NCI-H2107 treated with DMSO at 0.1 percent for 48 hours (cell line): ENCODE data around the gene FBXW10.
"Not testable (repeated sequence)": the region's sequence is repeated elsewhere in the genome, so short reads cannot be mapped to it uniquely, and the experiment has no call there.

Experiments used
- DNase-seq: peaks from one replicate; lab custom pipeline; 2025; ENCODE audit not compliant: unreplicated experiment; lab: John Stamatoyannopoulos, UW

Gene FBXW10

GRCh38 chr17:18743699-18744421 is at the start of gene FBXW10:
Gene FBXW10 (plus strand): TSS chr17:18744054. CDS start chr17:18744245, 191 bp downstream.
- not testable (repeated sequence) for DNase-seq

- not testable (repeated sequence) for DNase-seq
Observed at GRCh38 chr17:18695143-18695542, 48.7 kb upstream of the FBXW10 start.

DNA sequence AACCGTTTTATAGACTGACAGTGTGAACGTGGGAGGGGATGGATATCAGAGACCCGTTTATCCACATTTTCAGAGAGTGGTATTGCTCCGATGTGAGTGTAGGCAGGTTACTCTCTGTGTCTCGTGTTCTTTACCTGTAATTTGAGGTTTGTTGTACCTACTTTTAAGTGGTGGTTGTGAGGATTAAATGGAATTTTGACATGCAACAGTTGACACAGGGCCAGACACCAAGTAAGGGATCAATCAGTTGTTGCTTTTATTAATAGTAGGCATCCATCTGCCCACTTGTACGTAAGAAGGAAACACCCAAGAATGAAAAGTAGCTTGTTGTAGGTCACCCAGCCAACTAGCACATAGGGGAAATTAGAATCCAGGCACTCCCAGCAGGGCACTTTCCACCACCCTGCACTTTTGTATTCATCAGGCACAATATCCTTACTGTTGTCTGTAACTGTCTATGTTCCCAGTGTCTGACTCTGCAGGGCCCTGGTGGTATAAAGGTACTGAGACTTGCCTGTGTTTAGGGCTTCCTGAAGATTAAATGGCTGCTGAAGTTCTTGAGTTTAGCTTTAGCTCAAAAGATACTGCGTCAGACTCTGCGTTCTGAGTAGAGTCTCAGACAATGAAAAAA is 45.3 kb upstream of the FBXW10 start:
- DNase-seq, result not testable (repeated sequence)

DNA sequence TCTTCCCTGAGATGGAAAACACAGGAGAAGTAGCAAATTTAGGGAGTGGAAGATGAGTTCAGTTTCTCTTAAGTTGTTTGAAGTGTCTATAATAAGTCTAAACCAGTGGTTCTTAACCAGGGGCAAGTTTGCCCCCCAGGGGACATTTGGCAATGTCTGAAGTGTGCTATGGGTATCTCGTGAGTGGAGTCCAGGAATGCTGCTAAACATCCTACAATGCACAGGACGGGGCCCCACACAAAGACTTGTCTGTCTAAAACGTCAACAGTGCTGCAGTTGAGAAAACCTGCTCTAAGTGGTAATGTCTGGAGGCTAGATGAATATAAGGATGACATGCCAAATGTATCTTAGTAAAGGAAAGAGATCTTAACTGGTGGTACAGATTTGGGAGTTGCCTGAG is 37.9 kb upstream of the FBXW10 start:
- DNase-seq, result not testable (repeated sequence)

- DNase-seq, result not testable (repeated sequence)
Observed at GRCh38 chr17:18708215-18708614, 35.6 kb upstream of the FBXW10 start.

DNA sequence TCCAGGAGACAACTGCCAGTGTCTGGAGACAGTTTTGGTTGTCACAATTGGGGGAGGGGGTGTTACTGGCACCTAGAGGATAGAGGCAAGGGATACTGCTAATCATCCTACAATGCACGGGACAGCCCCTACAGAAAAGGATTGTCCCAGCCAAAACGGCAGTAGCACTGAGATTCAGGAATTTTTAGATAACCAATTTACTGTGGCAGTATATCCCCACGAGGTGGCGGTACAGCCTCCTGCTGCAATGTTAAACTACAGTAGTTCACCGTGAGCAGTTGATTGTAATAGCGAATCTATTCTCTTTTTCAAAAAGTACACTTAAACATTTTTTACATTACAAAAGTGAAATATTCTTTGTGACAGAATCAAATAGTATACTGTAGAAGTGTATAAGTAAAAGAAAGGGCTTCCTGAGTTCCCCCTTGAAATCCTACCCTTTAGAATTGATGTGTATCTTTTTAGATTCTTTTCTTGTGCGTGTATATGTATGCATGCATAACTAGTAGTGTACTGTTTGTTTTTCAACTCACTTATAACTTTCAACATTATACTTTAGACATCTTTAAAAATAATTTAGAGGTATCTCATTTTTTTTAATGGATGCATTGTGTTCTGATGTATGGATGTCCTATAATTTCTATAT is 31.4 kb upstream of the FBXW10 start:
- DNase-seq, result not testable (repeated sequence)

DNA sequence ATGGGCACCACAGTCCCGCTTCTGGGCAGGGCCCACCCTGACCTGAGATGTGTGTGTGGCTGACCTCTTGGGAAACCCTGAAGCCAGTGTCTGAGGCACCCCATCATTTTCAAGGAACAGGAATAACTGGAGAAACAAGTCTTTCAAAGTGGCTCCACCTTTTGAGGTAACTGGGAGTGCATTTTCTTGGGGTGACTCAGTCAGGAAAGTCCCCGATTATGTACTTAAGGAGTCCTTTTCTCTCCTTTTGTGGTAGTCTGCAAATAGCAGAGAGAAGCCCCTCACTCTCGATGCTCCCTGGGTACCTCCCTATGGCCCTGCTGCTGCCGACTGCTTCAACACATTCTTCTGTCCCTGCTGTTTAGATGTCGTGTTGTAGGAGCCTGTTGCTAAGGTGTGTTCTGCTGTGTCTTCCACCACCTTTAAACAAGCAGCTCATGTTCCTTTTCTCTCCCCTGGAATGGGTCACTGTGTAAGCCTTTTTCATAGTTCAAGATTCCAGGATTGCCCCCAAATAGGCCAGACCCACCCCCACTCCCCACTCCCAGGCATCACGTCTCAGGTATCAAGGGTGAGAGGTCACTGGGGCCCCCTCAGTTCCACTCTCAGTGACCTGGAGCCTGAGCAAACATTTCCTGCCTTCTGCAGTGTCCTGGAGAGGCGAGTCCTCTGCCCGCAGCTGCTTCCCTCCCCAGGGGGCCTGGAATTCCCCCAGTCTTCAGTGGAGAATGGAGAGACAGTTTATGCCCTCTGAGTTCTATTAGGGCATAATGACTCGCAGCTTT is 25.0 kb upstream of the FBXW10 start:
- DNase-seq, result not testable (repeated sequence)

- not testable (repeated sequence) for DNase-seq
Observed at GRCh38 chr17:18719428-18720110, 24.3 kb upstream of the FBXW10 start.

DNA sequence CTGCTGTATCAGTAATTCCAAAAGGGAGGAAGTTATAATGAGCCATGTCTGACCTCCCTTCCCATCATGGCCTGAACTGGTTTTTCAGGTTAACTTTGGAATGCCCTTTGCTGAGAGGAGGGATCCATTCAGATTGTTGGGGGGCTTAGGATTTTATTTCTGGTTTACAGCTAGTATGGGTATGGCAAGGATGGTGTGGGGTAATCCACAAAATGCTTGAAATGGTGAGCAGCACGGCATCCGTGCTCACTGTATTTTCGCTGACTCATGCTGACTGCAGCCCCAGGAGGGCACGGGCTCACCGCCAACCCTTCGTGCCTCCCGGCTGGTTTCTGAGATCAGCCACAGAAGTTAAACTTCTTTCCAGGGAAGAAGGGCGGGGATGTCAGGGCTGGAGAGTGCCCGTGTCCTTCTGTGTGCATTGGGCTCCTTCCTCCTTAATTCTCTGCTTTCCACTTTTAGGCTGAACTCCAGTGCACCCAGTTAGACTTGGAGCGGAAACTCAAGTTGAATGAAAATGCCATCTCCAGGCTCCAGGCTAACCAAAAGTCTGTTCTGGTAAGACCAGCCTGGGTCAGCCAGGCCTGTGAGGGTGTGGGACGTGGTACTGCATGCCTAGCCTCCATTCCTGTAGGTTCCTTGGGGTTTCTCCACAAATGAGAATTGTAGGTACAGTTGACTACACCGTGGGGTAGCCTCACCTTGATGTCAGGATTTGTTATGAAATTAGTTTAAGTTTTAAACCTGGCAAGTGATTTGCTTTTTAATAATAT is 21.9 kb upstream of the FBXW10 start:
- not testable (repeated sequence) for DNase-seq

GRCh38 chr17:18722612-18723011 is 21.2 kb upstream of the FBXW10 start:
- not testable (repeated sequence) for DNase-seq

DNA sequence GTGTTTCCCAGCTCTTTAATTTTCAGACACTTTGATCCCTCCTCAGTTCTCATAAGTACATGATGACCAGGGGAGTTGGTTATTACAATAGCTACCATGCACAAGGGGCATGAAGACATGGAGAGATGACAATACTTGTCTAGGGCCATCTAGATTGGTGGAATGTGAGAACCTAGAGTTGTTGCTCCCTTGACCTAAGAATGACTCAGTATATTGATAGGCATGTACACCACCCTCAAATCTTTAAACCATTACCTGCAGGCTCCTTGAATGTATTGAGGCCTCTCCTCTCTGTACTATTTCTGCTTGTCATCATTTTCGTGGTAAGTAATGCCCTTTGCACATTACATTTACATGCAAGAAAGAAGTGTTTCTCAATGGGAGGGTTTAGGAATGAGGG is 20.3 kb upstream of the FBXW10 start:
- DNase-seq, result not testable (repeated sequence)

GRCh38 chr17:18732438-18732837 is 11.4 kb upstream of the FBXW10 start:
- DNase-seq, result not testable (repeated sequence)

DNA sequence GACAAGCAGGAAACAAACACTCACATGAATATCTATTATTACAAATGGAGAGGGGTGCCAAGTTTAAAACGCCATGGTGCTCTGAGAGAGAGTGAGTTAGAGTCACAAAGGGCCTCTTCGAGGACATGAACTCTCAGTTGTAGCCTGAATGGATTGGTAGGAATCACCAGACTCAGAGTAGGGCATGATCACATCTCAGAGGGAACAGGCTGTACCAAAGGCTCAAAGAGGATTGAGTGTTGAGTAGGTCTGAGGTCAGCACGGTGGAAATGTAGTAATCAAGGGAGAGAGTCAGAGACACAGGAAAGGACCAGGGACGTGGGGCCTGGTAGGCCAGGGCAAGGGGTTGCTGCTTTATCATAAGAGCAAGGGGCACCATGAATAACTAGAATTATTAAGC is 10.5 kb upstream of the FBXW10 start:
- DNase-seq, result not testable (repeated sequence)

GRCh38 chr17:18739616-18740391 is 4.0 kb upstream of the FBXW10 start:
- DNase-seq, result not testable (repeated sequence)

DNA sequence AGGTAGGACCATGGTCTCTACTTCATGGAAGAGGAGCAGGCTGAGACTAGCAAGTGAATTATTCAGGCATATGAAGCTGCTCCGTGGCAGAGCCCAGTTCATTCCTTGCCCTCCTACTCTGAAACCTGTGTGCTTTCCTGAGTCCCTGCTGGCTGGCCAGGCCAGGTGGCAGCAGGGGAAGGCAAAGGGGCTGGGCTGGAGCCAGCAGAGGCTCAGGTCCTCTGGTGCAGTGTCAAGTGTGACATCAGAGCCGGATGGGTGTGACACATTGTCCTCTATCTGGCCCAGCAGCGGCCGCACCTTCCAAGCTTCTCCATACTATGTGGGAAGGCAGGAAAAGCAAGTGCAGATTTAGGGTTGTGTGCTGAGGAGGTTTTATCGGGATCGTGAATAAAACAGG is 2.6 kb upstream of the FBXW10 start:
- not testable (repeated sequence) for DNase-seq

DNA sequence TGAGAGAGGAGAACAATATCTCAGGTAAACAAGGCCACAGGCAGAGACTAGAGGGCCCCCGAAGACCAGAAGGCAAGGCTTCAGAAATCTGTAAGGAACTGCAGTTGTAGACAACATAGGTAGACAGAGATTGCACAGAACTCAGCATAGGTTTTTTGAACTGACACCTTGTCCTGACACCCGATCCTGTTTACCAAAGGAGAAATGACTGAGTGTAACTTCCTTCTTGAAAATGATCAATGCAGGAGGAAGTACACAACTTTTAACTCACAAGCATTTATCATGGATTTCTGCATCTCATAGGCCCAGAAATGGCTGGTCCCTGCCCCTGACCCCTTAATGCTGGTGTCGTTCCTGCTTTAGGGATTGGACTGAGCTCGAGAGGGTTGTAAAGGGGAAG is 872 bp downstream of the FBXW10 start:
- DNase-seq, result not testable (repeated sequence)

- DNase-seq, result not testable (repeated sequence)
Observed at GRCh38 chr17:18746551-18746950, 2.7 kb downstream of the FBXW10 start.

DNA sequence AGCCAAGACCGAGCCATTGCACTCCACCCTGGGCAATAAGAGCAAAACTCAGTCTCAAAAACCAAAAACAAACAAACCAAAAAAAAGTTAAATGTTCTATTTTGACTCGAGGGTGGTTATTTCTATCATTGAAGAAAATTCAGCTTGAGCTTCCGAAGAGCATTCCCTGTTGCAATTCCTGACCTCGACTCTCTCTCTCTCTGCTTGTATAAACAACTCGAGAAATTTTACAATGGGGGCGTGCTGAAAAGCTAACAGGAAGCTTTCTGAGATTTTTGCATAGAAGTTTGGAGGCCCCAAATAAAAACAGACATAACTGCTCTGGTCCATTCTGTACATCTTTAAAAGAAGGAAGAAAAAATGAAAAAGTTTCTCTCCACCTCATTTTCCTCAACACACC is 3.6 kb downstream of the FBXW10 start:
- DNase-seq, result not testable (repeated sequence)

DNA sequence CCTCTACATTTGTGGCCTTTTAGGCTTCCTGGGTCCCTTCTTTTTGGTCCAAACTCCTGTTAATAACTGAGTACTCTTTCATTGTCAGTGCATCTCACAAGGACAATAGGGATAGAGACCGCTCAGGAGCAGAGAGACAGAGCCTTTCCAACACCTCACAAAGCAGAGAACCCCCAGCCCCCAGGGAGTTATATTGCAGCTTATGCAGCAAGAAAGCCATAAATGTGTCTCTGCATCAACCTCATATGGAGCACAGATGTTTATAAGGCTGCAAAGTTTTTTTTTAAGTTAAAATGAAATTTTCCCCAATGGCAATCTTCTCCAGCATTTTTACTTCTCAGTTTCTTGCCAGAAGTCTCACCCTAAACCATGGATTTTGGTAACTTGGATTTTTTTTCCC is 6.4 kb downstream of the FBXW10 start:
- DNase-seq, result not testable (repeated sequence)
